Measurements from ENCODE around the gene MICALL1. TPM values are rescaled to one million over a fixed set of nuclear protein-coding genes. Genes with fewer than 3 reads are reported as not detected.

Gene MICALL1
- total and polyA plus RNA-seq, 2 of the 4 experiments (the other 2 are of a cell fraction), result 12.4 to 22.3 TPM

DNA sequence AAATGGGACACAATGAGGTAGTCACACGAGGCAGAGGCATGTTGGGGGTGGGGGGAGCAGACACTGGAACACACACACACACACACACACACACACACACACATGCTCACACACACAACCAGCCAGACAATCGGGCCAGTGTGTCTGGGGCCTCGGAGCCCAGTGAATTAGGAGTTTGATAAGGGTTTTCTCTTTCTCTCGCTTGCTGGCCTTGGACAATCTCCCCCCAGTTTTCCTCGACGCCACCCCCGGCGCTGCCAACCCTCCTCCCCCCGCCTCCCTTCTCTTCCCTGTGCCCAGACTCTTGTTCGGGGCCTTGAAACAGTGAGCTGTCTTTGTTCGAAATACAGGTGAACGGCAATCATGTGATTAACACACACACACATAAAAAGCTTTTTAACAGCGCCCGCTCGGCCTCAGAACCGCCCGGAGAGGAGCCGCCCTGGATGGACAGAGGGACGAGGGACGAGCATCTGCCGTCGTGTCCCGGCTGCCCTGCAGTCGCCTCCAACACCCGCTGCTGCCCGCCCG is 79.7 kb downstream of the MICALL1 start:
- H3K4me1 ChIP-seq (ENCODE audit: control insufficient read depth, insufficient read depth, low read length), result no peaks in the 10 kb centered on the region
- H4K91ac ChIP-seq (ENCODE audit: insufficient read depth, low read depth, low read length), result no peak overlapping the region
- in situ Hi-C loops (cut with MboI; ENCODE audit: low sequenced_read_pairs) (no loop called here), intact Hi-C loops (cut with micrococcal nuclease) (no loop called here), dilution Hi-C loops (cut with HindIII; ENCODE audit: low sequenced_read_pairs, unreplicated experiment) (no loop called here)
- peak overlapping the region; percentile 24 for H2AK9ac ChIP-seq (replicated peaks; ENCODE audit: low read depth, low read length, poor library complexity)
- H4K5ac ChIP-seq (ENCODE audit: low read depth, low read length), result no peak overlapping the region
- H4K20me1 ChIP-seq (ENCODE audit: insufficient read depth, low read length), result no peaks in the 10 kb centered on the region
- H3K18ac ChIP-seq (ENCODE audit: low read depth, low read length), result no peak overlapping the region
- no peak overlapping the region for H2AFZ ChIP-seq (replicated peaks; ENCODE audit: low read length, poor library complexity)
- H3K9ac ChIP-seq (ENCODE audit: low read depth, low read length), result no peak overlapping the region
- H3K4me3 ChIP-seq (ENCODE audit: insufficient read depth, low read depth, low read length), result no peak overlapping the region
- H2BK5ac ChIP-seq (ENCODE audit: low read depth, low read length, poor library complexity, severe bottlenecking), result no peak overlapping the region
- H3K4me2 ChIP-seq (ENCODE audit: low read depth, low read length), result no peak overlapping the region
- ATAC-seq (ENCODE audit: low read depth) (no peak), DNase-seq (no peak)
- H4K8ac ChIP-seq (ENCODE audit: low read depth in 2 of 2, low read length in 2 of 2), result no peak overlapping the region
- H3K4ac ChIP-seq (ENCODE audit: low read depth, low read length), result no peak overlapping the region
- H2BK120ac ChIP-seq (ENCODE audit: low read depth, low read length), result no peak overlapping the region
- no peak overlapping the region for H2AK5ac ChIP-seq (ENCODE audit: low read depth, low read length)
- no peaks in the 10 kb centered on the region for H3K36me3 ChIP-seq (ENCODE audit: control insufficient read depth, insufficient read depth, low read length)
- no peak overlapping the region for H3K27ac ChIP-seq (ENCODE audit: insufficient read depth, low read length)
- ChIA-PET CTCF (no interaction called here), POLR2A (ENCODE audit: unreplicated experiment) (no interaction called here)
- no peak overlapping the region for H3K14ac ChIP-seq (replicated peaks; ENCODE audit: low read depth, low read length)
- no peak overlapping the region for H3K23ac ChIP-seq (ENCODE audit: low read depth, low read length)
- no peak overlapping the region for H2BK20ac ChIP-seq (ENCODE audit: low read depth, low read length)
- no peaks in the 10 kb centered on the region for H3K79me1 ChIP-seq (ENCODE audit: low read depth in 1 of 2, low read length in 2 of 2)
- BruUV-seq (replicated peaks), result no TSS peak
- 96% methylated on average over 9 of the region's 27 CpGs; no CpG with 5 or more reads in 1 of the 2 experiments for WGBS, 2 experiments (ENCODE audit: extremely low coverage in 2 of 2, insufficient read length in 1 of 2)
- no peak overlapping the region for H2BK15ac ChIP-seq (ENCODE audit: low read depth, low read length)
- TF ChIP-seq RAD21 (IDR thresholded peaks at IDR 0.05; ENCODE audit: low read length) (no peak), MAFK (IDR thresholded peaks at IDR 0.05; ENCODE audit: low read depth, low read length) (no peak), POLR2A (IDR thresholded peaks at IDR 0.05; ENCODE audit: low read depth, low read length) (no peak), SMC3 (IDR thresholded peaks at IDR 0.05; ENCODE audit: low read depth, low read length) (no peak), MXI1 (IDR thresholded peaks at IDR 0.05; ENCODE audit: borderline replicate concordance, low read depth, low read length) (no peak), CHD1 (IDR thresholded peaks at IDR 0.05; ENCODE audit: low read depth, low read length) (no peak), FOS (IDR thresholded peaks at IDR 0.05; ENCODE audit: low read depth, low read length) (no peak), NFE2L2 (IDR thresholded peaks at IDR 0.05; ENCODE audit: low read depth, low read length) (no peak), RCOR1 (IDR thresholded peaks at IDR 0.05; ENCODE audit: insufficient replicate concordance, low read length) (no peak), BHLHE40 (IDR thresholded peaks at IDR 0.05; ENCODE audit: low read depth, low read length) (no peak), RFX5 (IDR thresholded peaks at IDR 0.05; ENCODE audit: low read depth, low read length) (no peak), CEBPB (IDR thresholded peaks at IDR 0.05; ENCODE audit: low read depth, low read length) (no peak), MAZ (IDR thresholded peaks at IDR 0.05; ENCODE audit: borderline replicate concordance, low read depth, low read length) (no peak)
- TF ChIP-seq, protein P1, sequence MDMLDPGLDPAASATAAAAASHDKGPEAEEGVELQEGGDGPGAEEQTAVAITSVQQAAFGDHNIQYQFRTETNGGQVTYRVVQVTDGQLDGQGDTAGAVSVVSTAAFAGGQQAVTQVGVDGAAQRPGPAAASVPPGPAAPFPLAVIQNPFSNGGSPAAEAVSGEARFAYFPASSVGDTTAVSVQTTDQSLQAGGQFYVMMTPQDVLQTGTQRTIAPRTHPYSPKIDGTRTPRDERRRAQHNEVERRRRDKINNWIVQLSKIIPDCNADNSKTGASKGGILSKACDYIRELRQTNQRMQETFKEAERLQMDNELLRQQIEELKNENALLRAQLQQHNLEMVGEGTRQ (IDR thresholded peaks at IDR 0.05; ENCODE audit: low read depth, low read length), result no peak
- TF ChIP-seq, protein P2, sequence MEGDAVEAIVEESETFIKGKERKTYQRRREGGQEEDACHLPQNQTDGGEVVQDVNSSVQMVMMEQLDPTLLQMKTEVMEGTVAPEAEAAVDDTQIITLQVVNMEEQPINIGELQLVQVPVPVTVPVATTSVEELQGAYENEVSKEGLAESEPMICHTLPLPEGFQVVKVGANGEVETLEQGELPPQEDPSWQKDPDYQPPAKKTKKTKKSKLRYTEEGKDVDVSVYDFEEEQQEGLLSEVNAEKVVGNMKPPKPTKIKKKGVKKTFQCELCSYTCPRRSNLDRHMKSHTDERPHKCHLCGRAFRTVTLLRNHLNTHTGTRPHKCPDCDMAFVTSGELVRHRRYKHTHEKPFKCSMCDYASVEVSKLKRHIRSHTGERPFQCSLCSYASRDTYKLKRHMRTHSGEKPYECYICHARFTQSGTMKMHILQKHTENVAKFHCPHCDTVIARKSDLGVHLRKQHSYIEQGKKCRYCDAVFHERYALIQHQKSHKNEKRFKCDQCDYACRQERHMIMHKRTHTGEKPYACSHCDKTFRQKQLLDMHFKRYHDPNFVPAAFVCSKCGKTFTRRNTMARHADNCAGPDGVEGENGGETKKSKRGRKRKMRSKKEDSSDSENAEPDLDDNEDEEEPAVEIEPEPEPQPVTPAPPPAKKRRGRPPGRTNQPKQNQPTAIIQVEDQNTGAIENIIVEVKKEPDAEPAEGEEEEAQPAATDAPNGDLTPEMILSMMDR (conservative IDR thresholded peaks at IDR 0.05; ENCODE audit: low read depth, low read length), result no peak
- TF ChIP-seq, protein P3, sequence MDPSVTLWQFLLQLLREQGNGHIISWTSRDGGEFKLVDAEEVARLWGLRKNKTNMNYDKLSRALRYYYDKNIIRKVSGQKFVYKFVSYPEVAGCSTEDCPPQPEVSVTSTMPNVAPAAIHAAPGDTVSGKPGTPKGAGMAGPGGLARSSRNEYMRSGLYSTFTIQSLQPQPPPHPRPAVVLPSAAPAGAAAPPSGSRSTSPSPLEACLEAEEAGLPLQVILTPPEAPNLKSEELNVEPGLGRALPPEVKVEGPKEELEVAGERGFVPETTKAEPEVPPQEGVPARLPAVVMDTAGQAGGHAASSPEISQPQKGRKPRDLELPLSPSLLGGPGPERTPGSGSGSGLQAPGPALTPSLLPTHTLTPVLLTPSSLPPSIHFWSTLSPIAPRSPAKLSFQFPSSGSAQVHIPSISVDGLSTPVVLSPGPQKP (IDR thresholded peaks at IDR 0.05; ENCODE audit: borderline replicate concordance, low read depth, low read length), result no peak
- H3K27me3 ChIP-seq (ENCODE audit: control insufficient read depth, insufficient read depth, low read length), result no peaks in the 10 kb centered on the region
- no peak overlapping the region for H3K56ac ChIP-seq (ENCODE audit: extremely low read depth, insufficient read depth, low read length)
- H3K9me1 ChIP-seq (ENCODE audit: insufficient read depth, low read length), result no peaks in the 10 kb centered on the region
- no peaks in the 10 kb centered on the region for H3K9me3 ChIP-seq (ENCODE audit: control insufficient read depth, insufficient read depth, low read length)
